C4-2B (cell line): Measurements from ENCODE around the gene EPN1.

Source experiments
- CTCF ChIP-seq: fragments of 450-650 bp; conservative IDR thresholded peaks from 2 replicates; pipeline ENCODE4 v1.5.1; 2017; ENCODE audit warnings: mild to moderate bottlenecking
- ZFX ChIP-seq: fragments of 450-650 bp; IDR thresholded peaks from 2 replicates; pipeline ENCODE4 v1.6.1; 2017

GRCh38 chr19:55705972-55706371, 30.9 kb downstream of the EPN1 start:
- TF ChIP-seq ZFX: no peak
- TF ChIP-seq CTCF: no peak
